ENCODE measurements around the gene CERT1. TPM values are rescaled to one million over a fixed set of nuclear protein-coding genes. Genes with fewer than 3 reads are reported as not detected.
A peak's percentile ranks its signal among the peaks of the same experiment; 100 is the strongest.

The CERT1 gene
- 37.4 and 79.9 TPM in 2 replicates for total RNA-seq (2011; cell fraction: chromatin; rRNA removed; ENCODE audit: low replicate concordance)
- total RNA-seq (2011; cell fraction: nucleolus; rRNA removed) = 11.7 and 14.3 TPM in 2 replicates
- 41.1 and 65.3 TPM in 2 replicates for total RNA-seq (2011; cell fraction: nucleoplasm; rRNA removed)
- total RNA-seq (2014; rRNA removed) = 6.6 and 8.6 TPM in 2 replicates
- total RNA-seq (2014; rRNA removed; fragmentation: Illumina TruSeq; extraction: Trizol) = 20.8 and 26.6 TPM in 2 replicates
- 20.3 and 24.5 TPM in 2 replicates for total RNA-seq (2015; rRNA removed; fragmentation: Illumina TruSeq; extraction: Trizol)
- 19.4 and 24.7 TPM in 2 replicates for total RNA-seq (2021)
- 9.8 and 11.4 TPM in 2 replicates for polyA plus RNA-seq (2011; rRNA removed)
- 4.0 and 6.2 TPM in 2 replicates for polyA plus RNA-seq (2011; cell fraction: cytosol; rRNA removed)
- 9.4 and 10.4 TPM in 2 replicates for polyA plus RNA-seq (2011; cell fraction: nucleus; rRNA removed)
- polyA plus RNA-seq (2012) = 16.9 and 20.5 TPM in 2 replicates
- polyA plus RNA-seq (2014; fragmentation: Illumina TruSeq; extraction: Trizol) = 16.0 and 21.6 TPM in 2 replicates
- 1 to 10 TPM; 3.4 to 5.1 TPM for polyA plus RNA-seq (2014; fragmentation: Nextera tagmentation; extraction: Ambion mirVana)
- 7.7 and 8.3 TPM in 2 replicates for polyA plus RNA-seq (2014; rRNA removed)
- 41.3 and 46.5 TPM in 2 replicates for polyA minus RNA-seq (2011; rRNA and poly(A)+ RNA removed)
- 19.3 and 20.4 TPM in 2 replicates for polyA minus RNA-seq (2011; cell fraction: cytosol; rRNA and poly(A)+ RNA removed)
- 22.9 and 24.8 TPM in 2 replicates for polyA minus RNA-seq (2011; cell fraction: nucleus; rRNA and poly(A)+ RNA removed)
- percentile 78 among the genes with signal in this experiment for Bru-seq, nascent RNA
- percentile 81 among the genes with signal in this experiment for BruChase-seq, experiment 1, labeled RNA remaining after a 2-hour chase
- percentile 80 among the genes with signal in this experiment for BruChase-seq, experiment 2, labeled RNA remaining after a 6-hour chase
- long read RNA-seq, experiment 1, full-length matches to known transcripts = 41 of 56 reads
- long read RNA-seq, experiment 1, partial matches to known transcripts = 5 of 56 reads
- long read RNA-seq, experiment 1, other reads (novel, unspliced or antisense) = 10 of 56 reads
- long read RNA-seq, experiment 2, partial matches to known transcripts = 0 of 9 reads
- long read RNA-seq, experiment 2, other reads (novel, unspliced or antisense) = 9 of 9 reads
- long read RNA-seq, experiment 3, partial matches to known transcripts = 6 of 16 reads
- long read RNA-seq, experiment 3, other reads (novel, unspliced or antisense) = 2 of 16 reads

- POLR2A ChIA-PET = interaction anchor here (0.6 to 1.8 kb wide), 6 partner anchors 20 to 143 kb away, joined by 3 to 7 read pairs (median 4); no protein-coding TSS in a partner anchor
- in situ Hi-C loops (cut with MboI) = no loop called here
- WGBS (ENCODE audit: insufficient coverage, low coverage, missing lambda C conversion rate) = under 1% methylated on average over 49 of the region's 71 CpGs
- peak; percentile 6 to 59; a peak in 1 of 4 replicates for TF ChIP-seq UBTF (IDR thresholded peaks at IDR 0.05; ENCODE audit: borderline replicate concordance in 1 of 2, low read depth in 2 of 2, low read length in 2 of 2)
- no peak for TF ChIP-seq ZHX1 (conservative IDR thresholded peaks at IDR 0.05; ENCODE audit: low read length)
- TF ChIP-seq MTA3 (IDR thresholded peaks at IDR 0.05; ENCODE audit: borderline replicate concordance) = no peak; the same call in 1 of the 2 replicates
- TF ChIP-seq EZH2 (IDR thresholded peaks at IDR 0.05; ENCODE audit: borderline replicate concordance, low read depth, low read length) = no peak
- peak; percentile 97 for TF ChIP-seq ZNF143 (CRISPR knock-in tag; IDR thresholded peaks at IDR 0.05)
- no peak for TF ChIP-seq ADNP (tag; IDR thresholded peaks at IDR 0.05)
- TF ChIP-seq BRCA1 (IDR thresholded peaks at IDR 0.05) = no peak
- TF ChIP-seq BRCA1 (CRISPR knock-in tag; IDR thresholded peaks at IDR 0.05) = no peak
- TF ChIP-seq HDAC6 (IDR thresholded peaks at IDR 0.05; ENCODE audit: low read depth, low read length) = no peak
- TF ChIP-seq ZNF644 (tag; IDR thresholded peaks at IDR 0.05; ENCODE audit: low read depth) = no peak
Measured at GRCh38 chr5:75511435-75512382, at the start of gene CERT1, which contains the start of gene POLK. Gene CERT1, minus strand, starts transcription at chr5:75511629. Its CDS starts 422 bp downstream, at chr5:75511207. Gene POLK, plus strand, starts transcription at chr5:75511891.

More at GRCh38 chr5:75511435-75512382, at the start of gene CERT1, which contains the start of gene POLK:
- BruUV-seq (replicated peaks) = TSS peak; percentile 62
- Histone ChIP-seq H3K9me1 (ENCODE audit: control insufficient read depth, insufficient read depth, low read length) (no peaks in the 10 kb centered on the region), H4K20me1 (replicated peaks; ENCODE audit: control insufficient read depth, insufficient read depth, low read length) (0 out of 2 replicates have a peak, but pooled peaks cover 5% of the 10 kb centered on the region), H3K27me3 (ENCODE audit: control insufficient read depth in 2 of 2, insufficient read depth in 2 of 2, low read length in 2 of 2) (no peaks in the 10 kb centered on the region), H3K36me3 (ENCODE audit: control insufficient read depth, insufficient read depth, low read length) (no peaks in the 10 kb centered on the region; the same call in 2 of the 3 replicates), H2AFZ (ENCODE audit: low read depth, low read length) (peak within 1 kb of the TSS; percentile 99), H3K4me3 (peak within 1 kb of the TSS; percentile 89), H3K4me2 (ENCODE audit: insufficient read depth, low read length) (peak within 1 kb of the TSS; percentile 95), H3K27ac (ENCODE audit: extremely low read depth, low read depth, low read length) (peak within 1 kb of the TSS; percentile 88), H3K4me1 (replicated peaks in 1 of 2; ENCODE audit: control insufficient read depth in 2 of 2, insufficient read depth in 2 of 2, low read length in 2 of 2) (peaks cover 2 to 8% of the 10 kb centered on the region in 2 experiments; a peak in 2 of 5 replicates), H3K79me2 (ENCODE audit: control insufficient read depth, insufficient read depth, low read length) (peaks cover 96% of the 10 kb centered on the region), H3K9me3 (replicated peaks; ENCODE audit: control insufficient read depth, insufficient read depth, low read depth, low read length) (no peaks in the 10 kb centered on the region), H3K9ac (ENCODE audit: insufficient read depth in 1 of 2, low read depth in 2 of 2, low read length in 2 of 2) (peak within 1 kb of the TSS; percentile 84 to 98)
- peak; percentile 95 for ATAC-seq
- DNase-seq (ENCODE audit: extremely low read depth in 1 of 4, low spot score in 3 of 4) = peak; percentile 93 to 99 (median 96)
- CTCF ChIA-PET (ENCODE audit: low intra/inter-chr PET ratio) = interaction anchor here (0.6 to 1.4 kb wide), 2 partner anchors 83 to 169 kb away, joined by 3 to 5 read pairs; no protein-coding TSS in a partner anchor
- peak; percentile 96 for FAIRE-seq
- intact Hi-C loops (cut with micrococcal nuclease) = loop anchor here (5.0 kb wide), 3 partner anchors 56 to 156 kb away; no protein-coding TSS in a partner anchor
